GM23338 (cell line): ENCODE measurements around the gene LRRC2. TPM values are rescaled to one million over a fixed set of nuclear protein-coding genes. Genes with fewer than 3 reads are reported as not detected.

Experiments
- ATAC-seq: fragments of 200-7000 bp; cut with Tn5 transposase; 3 replicates; pipeline ENCODE4 v1.9.1; 2020
- DNase-seq: peaks from one replicate; pipeline ENCODE4 v3.0.0-alpha.2; 2015; ENCODE audit warnings: low spot score
- H2AFZ ChIP-seq: fragments of 200-600 bp; sonication (generic); 2 replicates; pipeline ENCODE4 v1.8.0; 2016; ENCODE audit warnings: antibody characterized with exemption, mild to moderate bottlenecking, moderate library complexity
- H3F3A ChIP-seq: fragments of 200-600 bp; sonication (generic); replicated peaks from 2 replicates; pipeline ENCODE4 v1.8.0; 2017; ENCODE audit warnings: antibody characterized with exemption, mixed run types, low read depth
- H3K27ac ChIP-seq: fragments of 200-600 bp; sonication (generic); 2 replicates; pipeline ENCODE4 v1.6.1; 2016; ENCODE audit warnings: low read depth
- H3K27me3 ChIP-seq: fragments of 200-600 bp; sonication (generic); 2 replicates; pipeline ENCODE4 v1.8.0; 2016; ENCODE audit warnings: mild to moderate bottlenecking, mixed run types, moderate library complexity; ENCODE audit not compliant: insufficient read depth
- H3K36me3 ChIP-seq: fragments of 200-600 bp; sonication (generic); 2 replicates; pipeline ENCODE4 v1.8.0; 2016; ENCODE audit warnings: mild to moderate bottlenecking; ENCODE audit not compliant: insufficient read depth
- H3K4me1 ChIP-seq: fragments of 200-600 bp; sonication (generic); 2 replicates; pipeline ENCODE4 v1.8.0; 2016; ENCODE audit warnings: mild to moderate bottlenecking, moderate library complexity; ENCODE audit not compliant: insufficient read depth
- H3K4me2 ChIP-seq: fragments of 200-600 bp; sonication (generic); 2 replicates; pipeline ENCODE4 v1.7.1; 2017; ENCODE audit warnings: mixed run types
- H3K4me3 ChIP-seq: fragments of 200-600 bp; sonication (generic); 2 replicates; pipeline ENCODE4 v1.6.1; 2016; ENCODE audit warnings: mixed run types
- H3K79me2 ChIP-seq: fragments of 200-600 bp; sonication (generic); replicated peaks from 2 replicates; pipeline ENCODE4 v1.8.0; 2017; ENCODE audit warnings: mild to moderate bottlenecking; ENCODE audit not compliant: insufficient read depth
- H3K9me2 ChIP-seq: fragments of 200-600 bp; sonication (generic); 2 replicates; pipeline ENCODE4 v1.8.0; 2017; ENCODE audit not compliant: insufficient read depth
- H4K20me1 ChIP-seq: fragments of 200-600 bp; sonication (generic); replicated peaks from 2 replicates; pipeline ENCODE4 v1.8.0; 2017; ENCODE audit warnings: mild to moderate bottlenecking; ENCODE audit not compliant: insufficient read depth
- H3K27ac Mint-ChIP-seq: 2 replicates; pipeline ENCODE4 v1.8.0; 2020; ENCODE audit warnings: inconsistent platforms, mild to moderate bottlenecking, moderate library complexity, mixed read lengths
- H3K27me3 Mint-ChIP-seq: 3 replicates; pipeline ENCODE4 v1.8.0; 2022; ENCODE audit warnings: low read depth, mild to moderate bottlenecking, moderate library complexity, mixed read lengths, inconsistent platforms; ENCODE audit not compliant: insufficient read depth, poor library complexity
- H3K36me3 Mint-ChIP-seq: 3 replicates; pipeline ENCODE4 v1.8.0; 2021; ENCODE audit warnings: low read depth, mild to moderate bottlenecking, inconsistent platforms, moderate library complexity, mixed read lengths
- H3K4me1 Mint-ChIP-seq: 3 replicates; pipeline ENCODE4 v1.8.0; 2020; ENCODE audit warnings: mild to moderate bottlenecking, inconsistent platforms, mixed read lengths
- H3K4me3 Mint-ChIP-seq: 3 replicates; pipeline ENCODE4 v1.8.0; 2021; ENCODE audit warnings: moderate library complexity, mild to moderate bottlenecking, inconsistent platforms, mixed read lengths
- H3K9me3 Mint-ChIP-seq: 3 replicates; pipeline ENCODE4 v1.8.0; 2020; ENCODE audit warnings: moderate library complexity, mild to moderate bottlenecking, inconsistent platforms, mixed read lengths
- CREB1 ChIP-seq: fragments of 250-450 bp; sonication (Bioruptor Pico); IDR thresholded peaks from 2 replicates; pipeline ENCODE4 v1.5.0; 2020; ENCODE audit warnings: low read depth, mild to moderate bottlenecking, moderate library complexity
- EZH2phosphoT487 ChIP-seq: fragments of 200-600 bp; sonication (generic); IDR thresholded peaks from one replicate; pipeline ENCODE4 v1.8.1; 2018; ENCODE audit warnings: antibody characterized with exemption; ENCODE audit not compliant: unreplicated experiment
- NANOG ChIP-seq: IDR thresholded peaks from 2 replicates; pipeline ENCODE4 v1.6.1; 2016; ENCODE audit warnings: antibody characterized with exemption, borderline replicate concordance
- POLR2AphosphoS5 ChIP-seq: IDR thresholded peaks from 2 replicates; pipeline ENCODE4 v1.6.1; 2016; ENCODE audit warnings: antibody characterized with exemption, low read depth
- REST ChIP-seq: IDR thresholded peaks from one replicate; pipeline ENCODE4 v1.6.1; 2018; ENCODE audit warnings: antibody characterized with exemption; ENCODE audit not compliant: unreplicated experiment
- STAT1 ChIP-seq: IDR thresholded peaks from one replicate; pipeline ENCODE4 v1.6.1; 2016; ENCODE audit warnings: antibody characterized with exemption; ENCODE audit not compliant: unreplicated experiment
- ZNF114 ChIP-seq: fragments of 250-450 bp; sonication (Bioruptor Pico); IDR thresholded peaks from 2 replicates; pipeline ENCODE4 v1.5.0; 2020; ENCODE audit warnings: mild to moderate bottlenecking, moderate library complexity
- ZNF331 ChIP-seq: fragments of 250-450 bp; sonication (Bioruptor Pico); IDR thresholded peaks from 2 replicates; pipeline ENCODE4 v1.5.0; 2020; ENCODE audit warnings: low read depth, mild to moderate bottlenecking, moderate library complexity
- ZNF462 ChIP-seq: fragments of 250-450 bp; sonication (Bioruptor Pico); IDR thresholded peaks from 2 replicates; pipeline ENCODE4 v1.5.0; 2020; ENCODE audit warnings: mild to moderate bottlenecking, moderate library complexity
- polyA plus RNA-seq: library from polyadenylated mRNA; unstranded; fragments of >200 nt; fragmentation: Nextera tagmentation; extraction: Ambion mirVana; gene quantifications from 2 replicates; pipeline ENCODE4 v1.2.1, GENCODE V29; 2016
- total RNA-seq: library from RNA; depleted of rRNA; stranded (reverse); fragments of >200 nt; shearing (Covaris generic); gene quantifications from 2 replicates; pipeline ENCODE4 v1.2.3, GENCODE V29; 2014

LRRC2 gene
- total and polyA plus RNA-seq, 2 experiments from 2014 or later, result 6.5 to 7.1 TPM

GRCh38 chr3:46501702-46502101, 64.4 kb downstream of the LRRC2 start:
- Histone ChIP-seq H3K9me2 (peaks cover 6% of the 10 kb centered on the region; the same call in 1 of the 2 replicates), H4K20me1 (no peaks in the 10 kb centered on the region), H3K27ac (no peak overlapping the region), H3K27me3 (no peaks in the 10 kb centered on the region), H3K4me1 (peaks cover 15% of the 10 kb centered on the region), H3K4me3 (no peak overlapping the region), H2AFZ (0 out of 2 replicates have a peak overlapping the region, but pooled peaks have one; percentile 10), H3K4me2 (no peak overlapping the region), H3K79me2 (no peaks in the 10 kb centered on the region), H3K36me3 (no peaks in the 10 kb centered on the region), H3F3A (peaks cover 5% of the 10 kb centered on the region; the same call in 1 of the 2 replicates)
- H3K27ac Mint-ChIP-seq, result no peak overlapping the region
- H3K4me1 Mint-ChIP-seq, result peaks cover 26% of the 10 kb centered on the region
- DNase-seq (no peak), ATAC-seq (no peak)
- TF ChIP-seq ZNF331 (CRISPR knock-in tag) (no peak), ZNF114 (CRISPR knock-in tag) (no peak), REST (no peak), EZH2phosphoT487 (no peak), STAT1 (no peak), POLR2AphosphoS5 (no peak), CREB1 (no peak), NANOG (no peak), ZNF462 (CRISPR knock-in tag) (no peak)
- no peaks in the 10 kb centered on the region; the same call in 2 of the 3 replicates for H3K36me3 Mint-ChIP-seq
- H3K4me3 Mint-ChIP-seq, result no peak overlapping the region
- peaks cover 16% of the 10 kb centered on the region for H3K27me3 Mint-ChIP-seq
- H3K9me3 Mint-ChIP-seq, result no peaks in the 10 kb centered on the region
